Activated T-helper 1 cell treated with Interleukin-2 at 50 U/mL for 16 hours (primary cell): ENCODE data around the gene SIT1.
"Not testable (repeated sequence)": the region's sequence is repeated elsewhere in the genome, so short reads cannot be mapped to it uniquely, and the experiment has no call there.

Source experiments
- DNase-seq: peaks from one replicate; pipeline ENCODE4 v3.0.0-alpha.2; 2020; ENCODE audit warnings: low read depth

Gene SIT1

DNA sequence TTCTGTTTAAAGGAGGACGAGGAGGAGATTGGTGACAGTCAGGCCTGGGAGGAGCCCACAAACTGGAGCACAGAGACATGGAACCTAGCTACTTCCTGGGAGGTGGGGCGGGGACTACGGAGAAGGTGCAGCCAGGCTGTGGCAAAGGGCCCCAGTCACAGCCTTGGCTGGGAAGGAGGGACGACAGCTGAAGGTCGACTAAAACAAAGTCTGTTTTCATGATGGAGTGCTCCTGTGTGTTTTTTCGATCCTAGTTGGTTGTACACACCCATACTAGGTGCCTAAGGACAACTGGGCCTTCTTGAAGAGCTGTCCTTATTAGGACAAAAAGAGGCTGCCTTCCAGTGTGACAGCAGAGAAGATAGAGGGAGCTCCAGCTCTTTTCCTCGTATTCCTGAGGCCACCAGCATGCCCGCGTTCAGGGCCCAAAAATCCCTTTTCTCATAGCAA is 10.3 kb upstream of the SIT1 start:
- no peak for DNase-seq

- no peak for DNase-seq
Measured at GRCh38 chr9:35659340-35659739, 8.6 kb upstream of the SIT1 start.

DNA sequence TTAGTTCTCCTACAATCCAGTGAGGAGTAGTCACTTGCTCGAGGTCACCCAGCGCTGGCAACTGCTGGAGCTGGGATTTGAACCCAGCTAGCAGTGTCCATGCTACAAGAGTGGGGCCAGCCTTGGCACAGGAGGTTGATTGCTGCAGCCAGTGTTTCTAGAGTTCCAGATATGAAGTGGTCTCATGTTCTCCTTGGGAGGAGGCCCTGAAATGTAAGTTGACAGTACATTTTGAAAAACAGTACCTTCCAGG is 8.2 kb upstream of the SIT1 start:
- no peak for DNase-seq

GRCh38 chr9:35658137-35658967 is 7.6 kb upstream of the SIT1 start, which contains the start of gene CCDC107:
Gene CCDC107 (plus strand): TSS chr9:35658292. CDS start chr9:35658380, 88 bp downstream.
- DNase-seq: peak; percentile 77

DNA sequence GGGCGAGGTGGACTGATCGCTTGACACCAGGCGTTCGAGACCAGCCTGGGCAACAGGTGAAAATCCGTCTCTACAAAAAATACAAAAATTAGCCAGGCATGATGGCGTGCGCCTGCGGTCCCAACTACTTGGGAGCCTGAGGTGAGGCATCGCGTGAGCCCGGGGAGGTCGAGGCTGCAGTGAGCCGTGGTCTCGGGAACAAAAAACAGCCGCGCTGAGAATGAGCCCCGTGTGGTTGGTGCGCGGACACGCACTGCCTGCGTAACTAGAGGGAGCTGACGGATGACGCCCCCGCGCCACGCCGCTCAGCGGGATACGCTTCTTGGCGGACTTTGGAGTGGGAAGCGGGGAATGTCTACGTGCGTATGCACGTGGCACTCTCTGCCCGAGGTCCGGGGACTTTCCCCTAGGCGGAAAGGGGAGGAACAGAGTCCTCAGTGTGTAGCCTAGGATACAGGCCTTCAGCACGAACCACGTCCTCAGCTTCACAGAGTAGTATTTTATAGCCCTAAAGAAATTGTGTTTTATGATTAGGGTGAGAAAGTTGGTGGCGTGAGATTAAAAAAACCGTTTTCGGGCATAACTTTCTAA is 6.9 kb upstream of the SIT1 start, which contains the start of gene RMRP:
Gene RMRP (minus strand): TSS at position 474 of the 591 bp plus-strand sequence.
- DNase-seq: peak; percentile 68

GRCh38 chr9:35656831-35657545 is 6.3 kb upstream of the SIT1 start:
- no peak for DNase-seq

DNA sequence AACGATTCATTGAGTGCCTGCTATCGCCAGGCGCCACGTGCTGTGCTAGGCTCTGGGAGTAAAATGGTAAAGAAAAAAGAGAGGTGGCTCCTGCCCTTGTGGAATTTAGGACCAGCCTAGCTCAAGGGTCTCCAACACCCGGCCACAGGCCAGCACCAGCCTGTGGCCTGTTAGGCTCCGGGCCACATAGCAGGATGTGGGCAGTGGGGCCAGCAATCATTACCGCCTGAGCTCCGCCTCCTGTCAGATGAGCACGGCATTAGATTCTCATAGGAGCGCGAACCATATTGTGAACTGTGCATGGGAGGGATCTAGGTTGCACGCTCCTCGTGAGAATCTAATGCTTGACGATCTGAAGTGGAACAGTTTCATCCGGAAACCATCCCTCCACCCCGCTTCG is 5.6 kb upstream of the SIT1 start:
- no peak for DNase-seq

- DNase-seq: no peak
Measured at GRCh38 chr9:35653611-35654010, 2.9 kb upstream of the SIT1 start.

- no peak for DNase-seq
Measured at GRCh38 chr9:35652829-35653209, 2.1 kb upstream of the SIT1 start.

- DNase-seq: no peak
Measured at GRCh38 chr9:35651956-35652828, 1.5 kb upstream of the SIT1 start.

GRCh38 chr9:35649431-35650340 is 1.0 kb downstream of the SIT1 start:
- DNase-seq: no peak

- peak; percentile 81 for DNase-seq
Measured at GRCh38 chr9:35646533-35647265, 4.0 kb downstream of the SIT1 start.

DNA sequence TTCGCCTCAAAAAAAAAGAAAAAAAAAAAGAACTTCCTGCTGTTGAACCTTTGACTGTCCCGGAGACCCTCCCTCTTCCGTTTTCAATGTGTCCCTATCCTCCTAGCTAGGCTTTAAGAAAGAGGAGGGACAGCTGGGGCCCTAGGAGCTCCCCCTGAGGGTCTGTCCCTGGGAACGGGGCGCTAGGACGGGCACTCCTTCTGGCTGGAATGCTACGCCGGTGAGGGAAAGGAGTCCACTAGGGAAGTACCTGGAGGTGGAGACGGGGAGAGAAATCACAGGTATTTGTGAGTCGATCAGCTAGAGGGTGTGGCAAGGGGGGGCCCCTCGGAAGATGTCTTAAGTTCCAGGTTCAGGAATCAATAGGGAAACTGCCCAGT is 4.6 kb downstream of the SIT1 start:
- DNase-seq: no peak

DNA sequence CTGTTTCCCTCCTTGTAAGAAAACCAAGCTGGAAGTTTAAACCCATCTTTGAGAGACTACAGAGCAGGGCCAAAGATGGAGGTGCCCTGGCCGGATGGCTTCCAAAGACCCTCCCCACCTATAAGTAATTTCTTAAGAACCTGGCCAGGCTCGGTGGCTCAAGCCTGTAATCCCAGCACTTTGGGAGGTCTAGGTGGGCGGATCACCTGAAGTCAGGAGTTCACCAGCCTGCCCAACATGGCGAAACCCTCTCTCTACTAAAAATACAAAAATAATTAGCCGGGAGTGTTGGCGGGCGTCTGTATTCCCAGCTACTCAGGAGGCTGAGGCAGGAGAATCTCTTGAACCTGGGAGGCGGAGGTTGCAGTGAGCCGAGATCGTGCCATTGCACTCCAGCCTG is 5.0 kb downstream of the SIT1 start:
- not testable (repeated sequence) for DNase-seq

- no peak for DNase-seq
Measured at GRCh38 chr9:35643046-35643445, 7.7 kb downstream of the SIT1 start.

DNA sequence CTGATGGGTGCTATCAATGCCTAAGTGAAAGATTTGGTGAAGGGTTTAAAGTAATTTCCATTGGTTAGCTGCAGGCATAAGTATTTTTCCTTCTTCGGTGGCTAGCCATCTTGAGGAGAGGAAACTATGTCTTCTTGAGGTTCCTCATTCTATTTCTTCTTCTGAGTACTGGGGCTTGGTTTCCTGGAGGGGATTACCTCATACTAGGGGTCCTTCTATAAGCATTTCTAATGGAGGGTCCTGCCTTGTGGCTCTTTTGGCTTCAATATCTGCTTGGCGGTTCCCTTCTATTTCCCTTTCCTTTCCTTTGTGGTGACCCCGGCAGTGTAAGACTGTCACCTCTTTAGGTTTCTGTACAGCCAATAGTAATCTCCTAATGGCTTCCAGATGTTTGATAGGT is 9.3 kb downstream of the SIT1 start:
- DNase-seq: not testable (repeated sequence)

GRCh38 chr9:35640431-35640830 is 10.3 kb downstream of the SIT1 start:
- DNase-seq: not testable (repeated sequence)

- no peak for DNase-seq
Measured at GRCh38 chr9:35639631-35640030, 11.1 kb downstream of the SIT1 start.

GRCh38 chr9:35639225-35639624 is 11.5 kb downstream of the SIT1 start:
- DNase-seq: not testable (repeated sequence)

DNA sequence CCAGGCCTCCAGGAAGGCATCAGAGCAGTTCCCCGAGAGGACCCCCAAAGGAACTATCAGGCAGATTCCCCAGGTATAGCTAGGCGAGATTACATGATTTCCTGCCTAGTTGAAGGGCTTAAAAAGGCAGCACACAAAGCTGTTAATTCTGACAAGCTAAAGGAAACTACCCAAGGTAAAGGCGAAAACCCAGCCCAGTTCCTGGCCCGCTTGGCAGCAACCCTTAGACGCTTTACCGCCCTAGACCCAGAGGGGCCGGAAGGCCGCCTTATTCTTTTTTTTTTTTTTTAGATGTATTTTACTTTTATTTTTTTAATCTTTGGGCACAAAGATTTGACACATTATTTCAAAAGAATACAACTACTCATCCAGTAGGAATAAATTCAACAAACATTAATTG is 12.0 kb downstream of the SIT1 start:
- not testable (repeated sequence) for DNase-seq
